GM12875 (cell line): ENCODE measurements around the gene SAE1.

Source experiments
- H3K4me3 ChIP-seq: one replicate; pipeline ENCODE4 v1.5.1; 2011; ENCODE audit warnings: low read depth, low read length, control low read depth
- TF ChIP-seq, protein P1 (sequence below): IDR thresholded peaks from 2 replicates; pipeline ENCODE4 v1.5.1; 2011; ENCODE audit warnings: low read depth, mild to moderate bottlenecking, control low read depth, inconsistent platforms, low read length, moderate library complexity, borderline replicate concordance; ENCODE audit not compliant: insufficient read depth

The SAE1 gene

DNA sequence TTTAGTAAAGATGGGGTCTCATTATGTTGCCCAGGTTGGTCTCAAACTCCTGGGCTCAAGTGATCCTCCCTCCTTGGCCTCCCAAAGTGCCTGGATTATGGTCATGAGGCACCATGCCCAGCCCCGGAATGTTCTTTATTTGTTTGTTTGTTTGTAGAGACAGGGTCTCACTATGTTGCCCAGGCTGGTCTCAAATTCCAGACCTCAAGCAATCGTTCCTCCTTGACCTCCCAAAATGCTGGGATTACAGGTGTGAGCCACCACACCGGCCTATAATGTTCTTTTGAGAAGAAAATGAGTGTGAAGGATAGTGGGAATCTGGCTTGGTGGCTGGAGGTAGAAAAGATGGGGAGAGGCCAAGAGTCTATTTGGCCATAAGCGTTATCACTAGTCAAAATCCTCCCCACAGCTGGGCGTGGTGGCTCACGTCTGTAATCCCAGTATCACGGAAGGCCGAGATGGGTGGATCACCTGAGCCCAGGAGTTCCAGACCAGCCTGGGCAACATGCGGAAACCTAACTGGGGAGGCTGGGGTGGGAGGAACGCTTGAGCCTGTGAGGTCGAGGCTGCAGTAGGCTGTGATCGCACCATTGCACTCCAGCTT, 105.5 kb downstream of the SAE1 start:
- no peak overlapping the region for H3K4me3 ChIP-seq
- TF ChIP-seq, protein P1, sequence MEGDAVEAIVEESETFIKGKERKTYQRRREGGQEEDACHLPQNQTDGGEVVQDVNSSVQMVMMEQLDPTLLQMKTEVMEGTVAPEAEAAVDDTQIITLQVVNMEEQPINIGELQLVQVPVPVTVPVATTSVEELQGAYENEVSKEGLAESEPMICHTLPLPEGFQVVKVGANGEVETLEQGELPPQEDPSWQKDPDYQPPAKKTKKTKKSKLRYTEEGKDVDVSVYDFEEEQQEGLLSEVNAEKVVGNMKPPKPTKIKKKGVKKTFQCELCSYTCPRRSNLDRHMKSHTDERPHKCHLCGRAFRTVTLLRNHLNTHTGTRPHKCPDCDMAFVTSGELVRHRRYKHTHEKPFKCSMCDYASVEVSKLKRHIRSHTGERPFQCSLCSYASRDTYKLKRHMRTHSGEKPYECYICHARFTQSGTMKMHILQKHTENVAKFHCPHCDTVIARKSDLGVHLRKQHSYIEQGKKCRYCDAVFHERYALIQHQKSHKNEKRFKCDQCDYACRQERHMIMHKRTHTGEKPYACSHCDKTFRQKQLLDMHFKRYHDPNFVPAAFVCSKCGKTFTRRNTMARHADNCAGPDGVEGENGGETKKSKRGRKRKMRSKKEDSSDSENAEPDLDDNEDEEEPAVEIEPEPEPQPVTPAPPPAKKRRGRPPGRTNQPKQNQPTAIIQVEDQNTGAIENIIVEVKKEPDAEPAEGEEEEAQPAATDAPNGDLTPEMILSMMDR, result no peak

GRCh38 chr19:47239152-47239551, 108.5 kb downstream of the SAE1 start:
- TF ChIP-seq, protein P1, result no peak

DNA sequence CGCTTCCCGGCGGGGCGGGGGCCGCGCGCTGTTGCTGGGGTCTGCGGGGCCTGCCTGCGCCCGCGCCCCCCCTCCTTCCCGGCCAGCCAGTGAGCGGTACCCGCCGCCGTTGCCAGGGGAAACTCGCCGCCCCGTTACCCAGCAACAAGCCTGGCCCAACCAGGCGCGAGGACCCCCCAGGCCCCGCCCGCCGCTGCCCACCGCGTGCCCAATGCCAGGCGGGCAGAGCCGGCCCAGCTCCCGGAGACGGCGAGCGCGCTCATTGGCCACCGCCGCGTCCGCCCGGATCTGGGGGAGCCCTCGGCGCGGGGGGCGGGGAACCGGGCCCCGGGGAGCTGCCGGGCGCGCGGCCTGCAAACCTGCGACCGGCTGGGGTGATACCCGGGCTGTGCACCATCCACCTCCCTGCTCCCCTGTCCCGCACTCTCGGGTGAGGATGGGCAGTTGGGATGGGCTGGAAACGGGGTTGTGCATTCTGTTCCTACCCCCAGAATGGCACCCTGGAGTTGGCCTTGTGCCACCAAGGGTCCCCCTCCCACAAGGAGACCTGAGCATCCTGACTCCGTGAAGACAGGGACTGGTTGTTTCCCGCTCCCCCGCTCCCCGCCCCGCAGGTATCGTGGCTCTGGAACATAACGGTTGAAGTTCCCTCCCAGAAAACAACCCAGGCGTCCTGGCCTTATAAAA, 109.1 kb downstream of the SAE1 start:
- TF ChIP-seq, protein P1, result no peak
- H3K4me3 ChIP-seq, result no peak overlapping the region

More at GRCh38 chr19:47239152-47239551, 108.5 kb downstream of the SAE1 start:
- H3K4me3 ChIP-seq, result no peak overlapping the region

DNA sequence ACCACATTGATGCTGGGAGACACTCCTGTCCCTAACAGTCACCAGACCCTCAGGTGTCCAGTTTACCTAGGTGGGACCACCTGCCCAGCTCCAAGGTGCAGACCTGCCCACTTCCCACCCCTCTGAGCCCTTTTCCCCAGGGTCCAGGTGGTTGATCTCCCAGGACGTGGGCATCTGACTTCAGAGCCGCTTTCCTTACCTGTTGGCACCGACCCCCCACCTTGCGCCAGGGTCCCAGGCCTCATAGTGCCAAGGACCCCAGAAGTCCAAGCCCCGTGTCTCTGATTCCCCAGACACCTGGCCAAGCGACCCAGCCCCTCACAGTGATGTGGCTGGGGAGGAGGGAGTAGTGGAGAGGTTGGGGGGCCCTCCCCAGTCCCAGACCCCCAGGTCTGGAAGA, 109.9 kb downstream of the SAE1 start:
- no peak overlapping the region for H3K4me3 ChIP-seq
- TF ChIP-seq, protein P1, result no peak

DNA sequence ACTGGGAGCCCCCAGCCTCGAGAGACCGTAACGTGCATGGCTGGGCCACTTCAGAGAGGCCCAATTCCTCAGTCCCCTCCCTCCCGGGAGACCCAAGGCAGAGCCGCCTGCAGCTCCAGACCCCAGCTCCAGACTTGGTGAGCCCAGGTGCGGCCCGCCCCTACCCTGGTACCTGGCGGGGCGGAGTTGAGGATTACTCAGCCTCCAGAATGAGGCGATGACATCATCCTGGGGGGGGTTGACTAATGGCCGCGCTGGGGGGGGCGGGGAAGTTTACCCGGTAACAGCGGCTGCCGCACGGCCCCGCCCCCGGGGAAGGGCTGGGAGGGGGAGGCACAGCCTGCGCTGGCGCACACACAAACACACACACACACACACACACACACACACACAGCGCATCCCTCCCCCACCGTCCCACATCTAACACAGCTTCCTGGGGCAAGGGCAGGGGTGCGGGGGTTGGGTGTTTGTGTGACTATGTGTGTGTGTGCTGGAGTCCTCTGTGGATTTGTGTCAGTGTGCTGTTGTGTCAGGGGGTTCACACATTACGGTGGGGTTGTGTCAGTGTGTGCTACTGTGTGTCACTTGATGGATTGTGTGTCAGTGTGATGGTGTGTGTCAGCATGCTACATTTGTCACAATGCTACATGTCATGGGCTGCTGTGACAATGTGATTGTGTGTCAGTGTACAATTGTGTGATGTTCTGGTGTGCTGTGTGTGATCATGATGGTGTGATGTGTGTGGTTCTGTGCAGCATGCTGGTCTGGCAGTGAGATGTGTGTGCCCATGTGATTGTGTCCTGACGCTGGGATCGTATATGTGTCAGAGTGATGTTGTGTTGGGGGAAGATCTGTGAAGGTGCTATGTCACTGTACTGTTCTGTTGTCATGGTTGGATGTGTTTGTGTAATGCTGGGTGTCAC, 110.6 kb downstream of the SAE1 start:
- H3K4me3 ChIP-seq, result no peak overlapping the region
- TF ChIP-seq, protein P1, result no peak

- TF ChIP-seq, protein P1, result no peak
- H3K4me3 ChIP-seq, result no peak overlapping the region
Observed at GRCh38 chr19:47241919-47242577, 111.4 kb downstream of the SAE1 start.
